K562 (cell line): ENCODE results near the gene SLC19A1. TPM values are rescaled to one million over a fixed set of nuclear protein-coding genes. Genes with fewer than 3 reads are reported as not detected.

Experiments used
- ATAC-seq: fragments of 200-7000 bp; cut with Tn5 transposase; 3 replicates; pipeline ENCODE4 v1.9.1; 2020; ENCODE audit warnings: moderate library complexity
- BruUV-seq: library from RNA; stranded (reverse); fragments of 400-500 nt; replicated peaks from 2 replicates; lab custom pipeline; 2021; lab: Mats Ljungman, UMichigan
- CTCF ChIA-PET: fragments of 300-600 bp; formaldehyde crosslinking; extraction: SDS; loops from one replicate; lab custom pipeline; 2021; ENCODE audit warnings: low intra/inter-chr PET ratio; lab: Yijun Ruan, JAX
- POLR2A ChIA-PET: fragments of 300-600, 350-650 bp; sonication (Branson Sonifier 250); formaldehyde crosslinking; extraction: SDS; loops from one replicate; lab custom pipeline; 2021; ENCODE audit warnings: antibody characterized with exemption, inconsistent platforms; lab: Yijun Ruan, JAX
- DNase-seq, 4 experiments: peaks; one replicate each; pipeline versions ENCODE4 v3.0.0 to v3.0.0-alpha.2; 2011 to 2018; ENCODE audit warnings: low spot score in 3 of 4, mixed read lengths in 3 of 4; ENCODE audit errors: extremely low read depth in 1 of 4
- FAIRE-seq: peaks from 2 replicates; lab custom pipeline; 2011; peaks lifted over from hg19 to GRCh38; lab: Jason Lieb, UNC
- H2AFZ ChIP-seq: 2 replicates; pipeline ENCODE4 v1.6.0; 2011; ENCODE audit warnings: low read depth, low read length, control low read depth, inconsistent platforms
- H3K27ac ChIP-seq: fragments of 200-600 bp; 3 replicates; pipeline ENCODE4 v1.8.0; 2011; ENCODE audit warnings: low read depth, mild to moderate bottlenecking, control low read depth, inconsistent platforms, low read length, moderate library complexity, mixed read lengths; ENCODE audit errors: extremely low read depth
- H3K27me3 ChIP-seq, 2 experiments: fragments of 300-600 bp in 1 of 2; 2 replicates in 1 of 2; 3 replicates in 1 of 2; pipeline versions ENCODE4 v1.6.0 to v1.8.0; 2011; ENCODE audit warnings: inconsistent platforms in 2 of 2, low read length in 2 of 2, mild to moderate bottlenecking in 1 of 2, mixed read lengths in 1 of 2, moderate library complexity in 1 of 2; ENCODE audit not compliant: control insufficient read depth in 2 of 2, insufficient read depth in 2 of 2
- H3K36me3 ChIP-seq: fragments of 300-600 bp; 3 replicates; pipeline ENCODE4 v1.8.0; 2011; ENCODE audit warnings: mild to moderate bottlenecking, low read length, inconsistent platforms; ENCODE audit not compliant: control insufficient read depth, insufficient read depth
- H3K4me1 ChIP-seq, 2 experiments: fragments of 200-600 bp in 1 of 2; replicated peaks in 1 of 2; 2 replicates in 1 of 2; 3 replicates in 1 of 2; pipeline versions ENCODE4 v1.5.1 to v1.8.0; 2011; ENCODE audit warnings: inconsistent platforms in 2 of 2, low read length in 2 of 2, mild to moderate bottlenecking in 1 of 2, mixed read lengths in 1 of 2, moderate library complexity in 1 of 2; ENCODE audit not compliant: control insufficient read depth in 2 of 2, insufficient read depth in 2 of 2
- H3K4me2 ChIP-seq: 2 replicates; pipeline ENCODE4 v1.6.1; 2011; ENCODE audit warnings: low read length, control low read depth, inconsistent platforms, mixed read lengths; ENCODE audit not compliant: insufficient read depth
- H3K4me3 ChIP-seq: fragments of 200-600 bp; sonication (generic), shearing (Covaris generic); 2 replicates; pipeline ENCODE4 v1.5.1; 2016; ENCODE audit warnings: control low read depth, inconsistent platforms
- H3K79me2 ChIP-seq: fragments of 200-600 bp; 3 replicates; pipeline ENCODE4 v1.8.0; 2011; ENCODE audit warnings: low read length, inconsistent platforms; ENCODE audit not compliant: control insufficient read depth, insufficient read depth
- H3K9ac ChIP-seq, 2 experiments: 2 replicates each; pipeline versions ENCODE4 v1.6.0 to v1.6.1; 2011; ENCODE audit warnings: low read depth in 2 of 2, low read length in 2 of 2, control low read depth in 1 of 2, inconsistent platforms in 1 of 2, mild to moderate bottlenecking in 1 of 2, mixed read lengths in 1 of 2; ENCODE audit not compliant: insufficient read depth in 1 of 2
- H3K9me1 ChIP-seq: one replicate; pipeline ENCODE4 v1.6.0; 2011; ENCODE audit warnings: inconsistent platforms, mild to moderate bottlenecking, low read length, moderate library complexity; ENCODE audit not compliant: control insufficient read depth, insufficient read depth
- H3K9me3 ChIP-seq: replicated peaks from 2 replicates; pipeline ENCODE4 v1.5.1; 2011; ENCODE audit warnings: low read depth, low read length, inconsistent platforms; ENCODE audit not compliant: control insufficient read depth, insufficient read depth
- H4K20me1 ChIP-seq: replicated peaks from 2 replicates; pipeline ENCODE4 v1.6.1; 2011; ENCODE audit warnings: low read length, inconsistent platforms, mixed read lengths; ENCODE audit not compliant: control insufficient read depth, insufficient read depth
- CGGBP1 ChIP-seq: fragments of 250-450 bp; sonication (Bioruptor Pico); IDR thresholded peaks from 2 replicates; pipeline ENCODE4 v1.9.0; 2021; ENCODE audit warnings: mild to moderate bottlenecking
- CSDE1 ChIP-seq, 2 experiments: fragments of 450-650 bp; IDR thresholded peaks; 2 replicates each; pipeline ENCODE4 v1.6.1; 2016; ENCODE audit warnings: mild to moderate bottlenecking in 1 of 2
- HMGN3 ChIP-seq: IDR thresholded peaks from 2 replicates; pipeline ENCODE4 v1.6.1; 2011; ENCODE audit warnings: borderline replicate concordance, low read depth, mild to moderate bottlenecking, mixed read lengths, low read length; ENCODE audit not compliant: insufficient read length; ENCODE audit errors: extremely low read depth
- ILK ChIP-seq: fragments of 450-650 bp; IDR thresholded peaks from 2 replicates; pipeline ENCODE4 v1.6.1; 2016; ENCODE audit warnings: missing genetic modification characterization, low read depth, mild to moderate bottlenecking, missing compliant biosample characterization, moderate library complexity, borderline replicate concordance
- KLF13 ChIP-seq: fragments of 450-650 bp; IDR thresholded peaks from 2 replicates; pipeline ENCODE4 v1.6.1; 2016; ENCODE audit warnings: missing genetic modification characterization, low read depth, mild to moderate bottlenecking, missing compliant biosample characterization, moderate library complexity, borderline replicate concordance
- NFRKB ChIP-seq: fragments of 450-650 bp; IDR thresholded peaks from 2 replicates; pipeline ENCODE4 v1.6.1; 2016; ENCODE audit warnings: low read depth
- RBM17 ChIP-seq: fragments of 200-400 bp; formaldehyde crosslinking; IDR thresholded peaks from 2 replicates; pipeline ENCODE4 v1.6.1; 2017; ENCODE audit warnings: low read depth, mild to moderate bottlenecking, low read length, borderline replicate concordance
- TSHZ1 ChIP-seq: fragments of 250-450 bp; sonication (Bioruptor Pico); IDR thresholded peaks from 2 replicates; pipeline ENCODE4 v1.4.0; 2020; ENCODE audit warnings: mild to moderate bottlenecking, moderate library complexity
- ZNF347 ChIP-seq: fragments of 450-650 bp; formaldehyde crosslinking; IDR thresholded peaks from 2 replicates; pipeline ENCODE4 v1.4.0; 2020; ENCODE audit warnings: low read depth, mild to moderate bottlenecking, moderate library complexity
- ZNF780A ChIP-seq: fragments of 250-450 bp; sonication (Bioruptor Pico); IDR thresholded peaks from 2 replicates; pipeline ENCODE4 v1.5.0; 2021; ENCODE audit warnings: mild to moderate bottlenecking
- WGBS: fragments of 100-300 bp; shearing (Covaris generic); methylation state at CpG from one replicate; pipeline ENCODE4 v1.1.6; 2016; ENCODE audit warnings: low coverage, mixed read lengths; ENCODE audit not compliant: insufficient coverage; ENCODE audit errors: missing lambda C conversion rate; 5-methylcytosine and 5-hydroxymethylcytosine counted together
- in situ Hi-C: fragments of 300-500 bp; cut with MboI; formaldehyde crosslinking; loops from 4 replicates; pipeline ENCODE4 v1.15.0; 2018; ENCODE audit warnings: inconsistent platforms, mixed read lengths
- intact Hi-C: fragments of 100-400 bp; cut with micrococcal nuclease; formaldehyde crosslinking; loops from 2 replicates; pipeline ENCODE4 v1.14.2; 2022
- polyA plus RNA-seq, 8 experiments: library from polyadenylated mRNA; depleted of rRNA in 4 of 8; stranded (reverse) in 5 of 8; unstranded in 3 of 8; fragments of >200 nt; fragmentation: Nextera tagmentation in 2 of 8; fragmentation: Illumina TruSeq in 1 of 8; extraction: Ambion mirVana in 2 of 8; extraction: Trizol in 1 of 8; gene quantifications; 2 replicates each; pipeline versions ENCODE4 v1.2.1 to v1.2.3, GENCODE V29; 2011 to 2014; ENCODE audit warnings: inconsistent platforms in 1 of 8, missing spikeins in 1 of 8
- total RNA-seq, 7 experiments: library from RNA; depleted of rRNA in 6 of 7; stranded (reverse); fragments of >200 nt in 6 of 7; fragmentation: Illumina TruSeq in 2 of 7; extraction: Trizol in 2 of 7; gene quantifications; 2 replicates each; pipeline versions ENCODE4 v1.2.1 to v1.2.3, GENCODE V29; 2011 to 2021; ENCODE audit warnings: low replicate concordance in 1 of 7
- TF ChIP-seq, protein P1 (sequence below): fragments of 250-450 bp; sonication (Bioruptor Pico); IDR thresholded peaks from 2 replicates; pipeline ENCODE4 v1.4.0; 2020; ENCODE audit warnings: mild to moderate bottlenecking

Gene SLC19A1
- total and polyA plus RNA-seq, 9 of the 15 experiments (the other 6 are each of a cell fraction or from before 2014, with no cell fraction given), result 0.65 to 88.7 (median 12.0) TPM

DNA sequence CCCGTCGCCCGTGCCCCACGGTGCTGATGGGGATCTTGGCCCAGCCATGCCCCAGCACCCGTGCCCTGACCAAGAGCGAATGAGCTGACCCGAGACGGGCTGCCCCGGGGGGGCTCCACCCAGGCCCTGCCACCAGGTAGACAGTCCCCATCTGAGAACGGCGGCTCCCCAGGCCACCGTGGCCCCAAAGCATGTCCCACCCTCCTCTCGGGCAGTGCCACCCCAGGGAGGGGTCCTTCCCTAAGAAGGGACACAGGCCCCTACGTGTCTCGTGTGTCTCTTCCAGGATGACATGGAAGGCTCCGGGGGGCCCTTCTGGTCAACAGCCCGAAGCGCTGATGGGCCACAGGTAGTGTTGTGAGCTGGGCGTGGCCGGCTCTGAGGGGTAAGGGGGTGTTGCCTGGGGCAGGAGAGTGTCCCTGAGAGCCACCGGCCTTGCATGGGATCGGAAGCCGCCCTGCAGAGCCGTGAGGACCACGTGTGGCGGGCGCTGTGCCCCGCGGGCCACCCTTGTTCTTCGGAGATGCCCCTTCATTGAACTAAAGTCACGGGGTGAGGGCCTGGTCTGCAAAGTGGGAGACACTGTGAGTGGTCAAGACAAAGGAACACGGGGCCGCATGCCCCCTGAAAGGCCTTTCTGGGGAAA is 55.0 kb downstream of the SLC19A1 start (continued):
- TF ChIP-seq TSHZ1 (CRISPR knock-in tag) (no peak), CSDE1 (IDR thresholded peaks at IDR 0.05) (no peak), CGGBP1 (CRISPR knock-in tag) (no peak)
- TF ChIP-seq, all 486 proteins: peak for 0

DNA sequence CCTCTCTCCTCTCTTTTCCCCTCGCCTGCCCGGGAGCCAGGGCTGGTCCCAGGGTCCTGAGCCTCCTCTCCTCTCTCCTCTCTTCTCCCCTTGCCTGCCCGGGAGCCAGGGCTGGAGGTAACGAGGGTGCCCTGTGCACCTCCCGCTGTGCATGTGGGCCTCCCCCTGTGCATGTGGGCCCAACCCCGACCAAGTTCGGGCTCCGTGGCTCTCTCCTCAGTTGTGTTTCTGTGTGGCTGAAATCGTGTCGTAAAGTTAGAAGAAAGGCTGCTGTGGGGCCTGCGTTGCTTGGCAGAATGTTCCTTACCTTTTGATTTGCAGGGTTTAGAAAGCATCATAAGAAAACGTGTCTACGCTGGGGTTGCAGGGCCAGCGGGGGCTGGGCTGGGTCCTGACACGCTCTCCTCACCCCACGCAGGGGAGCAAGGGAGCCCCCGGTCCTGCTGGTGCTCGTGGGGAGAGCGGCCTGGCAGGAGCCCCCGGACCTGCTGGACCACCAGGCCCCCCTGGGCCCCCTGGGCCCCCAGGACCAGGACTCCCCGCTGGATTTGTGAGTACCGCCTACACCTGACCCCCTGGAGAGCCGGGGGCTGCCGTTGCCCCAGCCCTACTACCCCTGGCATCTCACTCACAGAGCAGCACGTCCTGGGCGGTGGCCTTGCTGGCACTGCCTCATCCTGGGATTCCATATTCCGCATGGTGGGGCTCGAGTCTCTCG is 55.6 kb downstream of the SLC19A1 start:
- no peak overlapping the region for H3K4me3 ChIP-seq
- ATAC-seq (no peak), FAIRE-seq (no peak), DNase-seq (no peak)
- no peak overlapping the region for H3K27ac ChIP-seq
- no peak overlapping the region for H3K4me2 ChIP-seq
- ChIA-PET POLR2A (no interaction called here), CTCF (no interaction called here)
- H4K20me1 ChIP-seq, result no peaks in the 10 kb centered on the region
- intact Hi-C loops (no loop called here), in situ Hi-C loops (no loop called here)
- WGBS, result 28% methylated on average over 26 of the region's 29 CpGs
- peaks cover 3% of the 10 kb centered on the region; the same call in 1 of the 3 replicates for H3K36me3 ChIP-seq
- no peaks in the 10 kb centered on the region for H3K9me1 ChIP-seq
- no peaks in the 10 kb centered on the region; the same call in 1 of the 2 replicates for H3K9me3 ChIP-seq
- no peak overlapping the region for H2AFZ ChIP-seq
- H3K27me3 ChIP-seq, result no peaks in the 10 kb centered on the region
- H3K9ac ChIP-seq, result peak overlapping the region in 1 of 2 experiments; percentile 33; a peak in 1 of 4 replicates
- no TSS peak for BruUV-seq
- no peaks in the 10 kb centered on the region for H3K79me2 ChIP-seq
- H3K4me1 ChIP-seq, result peaks cover 3 to 72% of the 10 kb centered on the region in 2 experiments; a peak in 3 of 5 replicates
- TF ChIP-seq, protein P1, sequence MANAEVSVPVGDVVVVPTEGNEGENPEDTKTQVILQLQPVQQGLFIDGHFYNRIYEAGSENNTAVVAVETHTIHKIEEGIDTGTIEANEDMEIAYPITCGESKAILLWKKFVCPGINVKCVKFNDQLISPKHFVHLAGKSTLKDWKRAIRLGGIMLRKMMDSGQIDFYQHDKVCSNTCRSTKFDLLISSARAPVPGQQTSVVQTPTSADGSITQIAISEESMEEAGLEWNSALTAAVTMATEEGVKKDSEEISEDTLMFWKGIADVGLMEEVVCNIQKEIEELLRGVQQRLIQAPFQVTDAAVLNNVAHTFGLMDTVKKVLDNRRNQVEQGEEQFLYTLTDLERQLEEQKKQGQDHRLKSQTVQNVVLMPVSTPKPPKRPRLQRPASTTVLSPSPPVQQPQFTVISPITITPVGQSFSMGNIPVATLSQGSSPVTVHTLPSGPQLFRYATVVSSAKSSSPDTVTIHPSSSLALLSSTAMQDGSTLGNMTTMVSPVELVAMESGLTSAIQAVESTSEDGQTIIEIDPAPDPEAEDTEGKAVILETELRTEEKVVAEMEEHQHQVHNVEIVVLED (CRISPR knock-in tag), result no peak
- TF ChIP-seq RBM17 (no peak), HMGN3 (no peak), KLF13 (tag) (no peak), NFRKB (no peak), ZNF780A (CRISPR knock-in tag) (no peak), ZNF347 (CRISPR knock-in tag) (no peak), ILK (tag) (no peak)
